HG03135 (cell line): ENCODE measurements around the gene MST1R.

Experiments
- ATAC-seq: cut with Tn5 transposase; IDR thresholded peaks from one replicate; pipeline ENCODE4 v1.9.1; 2021; ENCODE audit warnings: mild to moderate bottlenecking, moderate library complexity; ENCODE audit not compliant: unreplicated experiment

MST1R gene

GRCh38 chr3:49841806-49842205 is 61.9 kb downstream of the MST1R start:
- no peak for ATAC-seq

GRCh38 chr3:49841126-49841696 is 62.5 kb downstream of the MST1R start:
- ATAC-seq = no peak

DNA sequence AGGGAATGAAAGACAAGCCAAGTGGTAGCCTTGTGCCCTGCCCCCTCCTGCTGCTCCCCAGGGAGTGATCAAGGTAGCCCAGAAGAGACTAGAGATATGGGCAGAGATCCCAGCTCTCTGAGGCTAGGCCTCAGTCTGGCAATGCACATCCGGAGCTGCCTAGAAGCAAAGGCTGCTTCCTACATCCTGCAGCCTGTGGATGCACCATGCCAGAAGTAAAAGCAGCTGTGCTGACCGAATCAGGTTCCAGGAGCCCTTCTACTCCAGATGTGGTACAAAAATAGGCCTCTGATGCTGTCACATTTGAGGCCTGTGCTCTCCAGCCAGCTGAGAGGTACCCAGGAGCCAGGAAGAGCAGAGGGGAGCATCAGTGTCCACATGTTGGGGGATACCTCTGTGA is 63.3 kb downstream of the MST1R start:
- no peak for ATAC-seq

DNA sequence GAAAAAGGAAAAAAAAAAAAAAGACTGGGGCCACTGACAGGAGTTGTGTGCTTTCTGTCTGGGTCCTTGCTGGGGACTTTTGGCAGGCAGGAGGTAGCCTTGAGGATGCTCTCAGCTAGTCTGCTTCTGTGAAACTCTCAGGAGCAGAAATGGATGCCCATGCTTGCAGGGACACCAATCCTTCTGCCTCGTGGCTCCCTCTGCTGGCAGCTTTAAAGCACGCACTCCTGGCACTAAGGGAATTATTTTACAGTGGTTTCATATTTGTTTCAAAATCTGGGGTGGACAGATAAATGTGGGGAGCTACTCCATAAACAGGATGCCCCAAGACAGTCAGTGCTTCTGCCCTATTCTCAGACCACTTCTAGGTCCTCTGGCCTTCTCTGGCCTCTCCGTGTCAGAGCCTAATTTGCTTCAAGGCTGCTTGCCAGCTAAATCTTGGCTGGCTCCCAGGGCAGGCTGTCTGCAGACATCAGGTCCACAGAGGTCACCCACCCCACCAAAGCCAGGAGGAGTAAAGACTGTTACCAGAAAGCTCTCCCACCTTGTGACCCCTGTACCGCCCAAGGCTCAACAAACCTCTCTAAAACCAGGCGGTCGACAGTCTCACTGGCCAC is 64.4 kb downstream of the MST1R start:
- ATAC-seq = no peak
